Stromal cell of bone marrow (primary cell): Measurements from ENCODE around the gene JAG1.

Experiments
- DNase-seq: peaks from one replicate; pipeline ENCODE4 v3.0.0-alpha.2; 2012; ENCODE audit warnings: low read depth

The JAG1 gene

GRCh38 chr20:10667560-10668167, 6.1 kb downstream of the JAG1 start:
- DNase-seq: no peak

DNA sequence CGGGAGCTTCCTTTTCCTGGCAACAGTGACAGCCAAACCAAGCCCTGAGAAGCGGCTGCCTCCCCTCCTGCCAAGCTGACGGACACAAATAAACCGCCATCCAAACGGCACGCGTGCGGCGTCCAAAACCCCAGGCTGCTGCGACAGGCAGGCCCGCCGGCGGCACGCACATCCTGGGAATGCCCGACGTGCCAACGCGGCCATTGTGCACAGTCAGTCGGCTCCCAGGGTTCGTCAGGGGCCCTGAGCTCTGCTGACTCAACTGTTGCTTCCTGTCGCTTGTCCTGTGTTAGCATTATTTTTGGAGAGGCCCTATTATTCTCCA, 6.8 kb downstream of the JAG1 start:
- DNase-seq: no peak

DNA sequence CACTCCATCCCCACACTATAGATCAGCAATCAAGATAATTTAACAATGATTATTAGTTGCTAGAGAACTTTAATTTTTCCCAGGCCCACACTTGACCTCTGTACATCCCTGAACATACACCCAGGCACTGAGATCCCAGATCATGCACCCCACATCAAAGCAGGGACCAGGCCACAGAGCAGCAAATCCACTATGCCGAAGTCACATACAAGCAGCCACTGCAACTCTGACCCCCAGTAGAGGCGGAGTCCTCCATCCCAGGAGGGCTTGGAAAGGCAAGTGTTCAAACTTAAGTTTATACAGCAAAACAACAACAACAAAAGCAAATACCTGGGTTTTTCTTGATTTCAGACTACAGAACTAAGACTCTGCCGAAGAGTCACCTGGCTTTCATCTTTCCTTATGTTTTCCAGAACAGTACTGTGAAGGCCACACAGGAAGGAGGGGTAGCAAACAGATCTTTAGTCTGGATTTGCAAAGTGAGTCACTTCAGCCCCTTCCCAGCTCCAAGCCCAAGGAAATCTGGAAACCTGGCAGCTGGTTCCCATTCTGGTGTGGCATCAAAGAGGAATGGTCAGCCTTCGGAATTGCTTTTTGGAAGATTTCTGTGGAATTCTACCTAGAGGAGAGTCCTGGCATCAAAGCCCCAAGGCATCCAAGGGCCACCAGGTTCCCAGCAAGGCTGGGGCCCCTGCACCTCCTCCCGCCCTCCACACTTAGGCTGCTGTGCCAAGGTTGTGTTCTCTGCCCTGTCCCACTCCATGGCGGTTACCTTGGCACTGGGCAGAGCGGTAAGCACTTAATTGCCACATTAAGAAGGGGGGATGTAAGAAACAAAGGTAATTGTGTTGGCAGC, 7.3 kb downstream of the JAG1 start:
- no peak for DNase-seq

GRCh38 chr20:10665791-10666190, 8.0 kb downstream of the JAG1 start:
- no peak for DNase-seq

DNA sequence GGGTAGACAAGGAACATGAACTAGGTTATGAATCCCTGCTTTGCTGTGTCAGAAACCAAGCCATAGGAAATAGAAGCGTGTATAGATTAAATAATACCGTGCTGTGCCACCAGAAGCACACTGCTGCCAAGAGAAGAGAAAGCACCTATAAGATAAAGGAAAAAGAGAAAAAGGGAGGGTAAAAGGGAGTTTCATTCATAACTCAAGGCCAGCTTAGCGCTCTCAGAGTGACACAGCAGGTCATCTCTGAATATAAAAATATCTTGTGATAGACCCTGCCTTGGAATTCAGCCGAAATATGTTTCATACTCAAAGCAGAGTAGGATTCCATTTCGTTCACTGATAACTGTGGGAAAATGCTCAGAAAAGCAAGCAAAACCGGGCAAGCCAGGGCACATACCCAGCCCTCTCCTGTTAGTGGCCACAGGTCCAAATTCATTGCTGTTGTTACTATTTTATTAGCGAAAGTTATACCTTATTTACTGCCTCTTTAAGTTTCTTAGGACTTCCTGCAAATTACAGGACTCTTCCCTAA, 8.7 kb downstream of the JAG1 start:
- no peak for DNase-seq

- no peak for DNase-seq
Observed at GRCh38 chr20:10663756-10664155, 10.0 kb downstream of the JAG1 start.

DNA sequence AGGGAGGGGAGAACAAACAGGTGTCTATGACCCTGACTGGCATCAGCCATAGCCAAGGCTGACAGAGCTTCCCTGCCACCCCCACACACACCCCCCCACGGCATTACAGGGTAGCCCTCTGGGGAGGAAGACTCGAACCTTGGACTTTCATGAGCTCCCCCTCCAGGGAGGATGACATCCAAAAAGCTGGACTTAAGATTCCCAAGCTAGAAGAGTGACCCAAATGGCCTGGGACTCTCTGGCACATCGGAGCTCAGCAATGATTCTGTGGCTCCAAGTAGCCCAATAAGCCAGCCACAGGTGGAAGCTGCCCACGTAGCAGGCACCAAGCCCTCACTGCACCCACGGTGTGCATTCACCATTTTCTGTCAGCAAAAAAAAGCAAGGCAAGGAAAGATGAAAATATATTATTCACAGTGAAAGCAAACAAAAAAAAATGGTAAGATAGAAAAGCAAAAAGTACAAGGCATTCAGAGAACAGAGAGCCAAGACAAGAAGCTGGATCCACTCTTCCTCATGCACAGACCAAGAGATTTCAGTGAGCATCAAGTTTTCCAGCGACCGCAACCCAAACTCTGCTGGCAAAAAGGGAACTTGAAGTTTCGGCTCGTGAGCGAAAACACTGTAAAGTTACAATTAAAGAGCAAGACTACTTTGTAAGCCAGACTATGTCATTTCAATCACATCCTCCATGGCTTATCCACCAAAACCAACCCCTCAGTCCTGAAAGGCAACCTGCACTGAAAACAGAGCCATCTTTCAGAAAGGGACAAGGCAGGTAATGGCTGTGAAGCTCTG, 10.9 kb downstream of the JAG1 start:
- no peak for DNase-seq

DNA sequence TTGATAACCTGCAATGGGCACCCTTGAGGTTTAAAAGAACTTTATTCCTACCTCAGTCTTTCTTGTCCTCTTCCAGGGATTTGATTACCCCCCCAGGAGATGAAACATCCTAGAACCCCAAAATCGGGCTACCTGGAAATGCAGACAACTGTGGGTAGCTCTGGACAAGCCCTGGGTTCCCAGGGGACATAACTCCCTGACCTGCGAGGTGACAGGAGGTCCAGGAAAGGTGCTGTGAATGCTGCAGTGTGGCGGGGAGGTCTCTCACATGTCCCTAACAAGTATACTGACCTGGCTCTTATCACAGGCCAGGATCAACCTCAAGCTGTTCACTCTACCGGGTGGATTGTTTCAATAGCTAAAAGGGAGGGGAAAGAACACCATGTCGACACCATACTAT, 11.6 kb downstream of the JAG1 start:
- DNase-seq: no peak

DNA sequence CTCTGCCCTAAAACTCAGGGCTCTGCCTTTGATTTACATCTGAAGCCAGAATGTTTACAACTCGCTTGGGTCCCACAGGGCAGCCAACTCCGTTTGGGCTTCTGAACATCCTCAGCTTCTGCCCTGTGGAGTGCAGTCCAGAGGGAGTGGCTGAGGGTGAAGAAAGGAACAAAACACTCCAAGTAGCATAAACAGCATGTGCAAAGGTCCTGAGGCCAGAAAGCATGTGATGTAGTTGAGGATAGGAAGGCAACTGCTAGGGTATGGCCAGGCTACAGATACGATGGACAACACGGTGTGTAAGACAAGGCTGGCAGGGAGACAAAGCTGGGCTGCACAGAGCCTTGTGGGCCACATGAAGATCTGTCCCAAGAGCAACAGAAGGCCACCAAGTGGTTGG, 12.5 kb downstream of the JAG1 start:
- DNase-seq: no peak

DNA sequence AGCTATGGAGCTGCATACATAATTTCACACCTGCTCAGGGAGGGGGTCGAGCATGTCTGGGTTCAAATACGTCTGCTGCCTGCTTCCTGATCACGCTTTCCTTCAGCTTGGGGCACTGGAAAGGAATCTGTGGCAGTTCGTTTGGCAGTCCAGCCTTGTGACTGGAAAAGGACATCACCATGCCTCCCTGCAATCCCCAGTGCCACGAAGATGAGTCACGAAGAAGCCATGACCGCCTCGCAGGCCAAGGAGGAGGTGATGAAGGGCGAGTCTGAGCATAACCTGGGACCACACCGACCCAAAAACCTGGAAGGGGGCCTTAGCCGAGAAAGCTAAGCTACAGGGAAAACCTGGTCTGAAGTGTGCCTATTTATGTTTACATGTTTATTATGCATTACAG, 13.1 kb downstream of the JAG1 start:
- DNase-seq: no peak

DNA sequence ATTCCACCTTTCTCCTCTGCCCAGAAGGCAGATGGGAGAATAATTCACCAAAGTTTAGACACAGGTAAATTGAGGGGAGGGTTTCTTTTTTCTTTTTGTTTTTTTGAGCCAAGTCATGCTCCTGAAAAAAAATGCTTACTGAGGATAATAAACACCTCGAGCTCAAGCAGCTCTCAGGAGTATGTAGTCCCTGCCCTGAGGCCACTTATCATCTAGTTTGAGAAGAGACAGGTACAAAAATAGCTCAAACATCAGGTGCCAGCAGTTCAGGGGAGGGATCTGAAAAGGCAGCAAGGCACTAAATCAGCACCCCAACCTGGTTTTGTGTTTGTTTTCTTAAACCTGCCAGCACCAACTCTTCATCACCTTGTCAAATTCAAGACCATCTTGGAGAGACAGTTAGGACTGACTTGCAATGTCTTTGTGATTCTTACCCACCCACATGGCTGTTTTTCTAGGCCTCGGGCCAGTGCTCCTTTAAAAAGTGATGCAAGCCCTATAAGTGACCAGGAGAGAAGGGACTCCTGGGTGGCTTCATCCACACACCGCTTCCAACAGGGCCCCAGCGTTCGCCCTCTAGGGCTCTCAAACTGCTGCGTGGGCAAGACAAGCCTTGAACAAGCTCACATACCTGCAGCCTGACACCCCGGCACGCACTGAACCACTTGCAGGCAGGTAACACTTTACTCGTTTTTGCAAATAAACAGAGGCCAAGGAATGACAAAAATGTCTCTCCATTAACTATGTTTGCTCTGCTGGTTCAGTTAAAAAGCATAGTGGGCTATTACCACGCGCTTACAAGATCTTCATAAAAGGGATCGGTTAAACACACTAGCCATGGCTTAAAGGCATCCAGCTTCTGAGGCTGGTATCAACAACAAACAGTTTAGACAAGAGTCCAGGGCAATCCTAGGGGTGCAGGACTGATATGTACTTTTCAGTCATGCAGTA, 13.9 kb downstream of the JAG1 start:
- no peak for DNase-seq

DNA sequence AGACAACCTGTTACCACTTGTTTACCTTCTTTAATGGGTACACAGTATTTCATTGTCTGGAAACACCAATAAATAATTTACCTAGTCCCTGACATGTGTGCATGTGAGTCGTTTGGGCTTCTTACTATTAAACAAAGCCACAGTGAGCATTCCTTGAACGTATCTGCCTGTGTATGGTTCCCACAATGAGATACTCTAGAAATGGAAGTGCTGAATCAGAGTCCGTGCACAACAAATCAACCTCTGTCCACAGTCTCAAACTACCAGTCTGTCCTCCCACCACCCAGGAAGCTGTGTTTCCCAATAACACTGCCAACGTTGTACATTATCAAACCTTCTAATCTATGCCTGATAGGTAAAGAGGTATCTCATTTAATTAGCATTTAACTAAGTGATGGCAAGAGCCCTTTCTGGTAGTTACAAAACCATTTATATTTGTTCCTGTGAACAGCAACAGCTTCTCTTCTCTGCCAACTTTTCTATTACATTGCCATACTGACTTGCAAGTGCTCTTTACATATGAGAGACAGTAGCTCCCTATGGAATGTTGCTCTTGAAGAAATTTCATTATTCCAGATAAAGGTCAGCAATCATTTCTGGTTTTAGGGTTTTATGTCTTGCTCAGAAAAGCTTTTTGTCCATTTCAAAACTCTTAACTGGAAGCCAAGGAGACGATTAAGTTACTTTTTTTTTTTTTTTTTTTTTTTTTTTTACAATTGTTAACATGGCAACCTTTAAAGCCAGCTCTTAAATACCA, 14.7 kb downstream of the JAG1 start:
- DNase-seq: no peak

- DNase-seq: no peak
Observed at GRCh38 chr20:10658051-10658823, 15.6 kb downstream of the JAG1 start.

- DNase-seq: no peak
Observed at GRCh38 chr20:10657453-10657852, 16.3 kb downstream of the JAG1 start.

DNA sequence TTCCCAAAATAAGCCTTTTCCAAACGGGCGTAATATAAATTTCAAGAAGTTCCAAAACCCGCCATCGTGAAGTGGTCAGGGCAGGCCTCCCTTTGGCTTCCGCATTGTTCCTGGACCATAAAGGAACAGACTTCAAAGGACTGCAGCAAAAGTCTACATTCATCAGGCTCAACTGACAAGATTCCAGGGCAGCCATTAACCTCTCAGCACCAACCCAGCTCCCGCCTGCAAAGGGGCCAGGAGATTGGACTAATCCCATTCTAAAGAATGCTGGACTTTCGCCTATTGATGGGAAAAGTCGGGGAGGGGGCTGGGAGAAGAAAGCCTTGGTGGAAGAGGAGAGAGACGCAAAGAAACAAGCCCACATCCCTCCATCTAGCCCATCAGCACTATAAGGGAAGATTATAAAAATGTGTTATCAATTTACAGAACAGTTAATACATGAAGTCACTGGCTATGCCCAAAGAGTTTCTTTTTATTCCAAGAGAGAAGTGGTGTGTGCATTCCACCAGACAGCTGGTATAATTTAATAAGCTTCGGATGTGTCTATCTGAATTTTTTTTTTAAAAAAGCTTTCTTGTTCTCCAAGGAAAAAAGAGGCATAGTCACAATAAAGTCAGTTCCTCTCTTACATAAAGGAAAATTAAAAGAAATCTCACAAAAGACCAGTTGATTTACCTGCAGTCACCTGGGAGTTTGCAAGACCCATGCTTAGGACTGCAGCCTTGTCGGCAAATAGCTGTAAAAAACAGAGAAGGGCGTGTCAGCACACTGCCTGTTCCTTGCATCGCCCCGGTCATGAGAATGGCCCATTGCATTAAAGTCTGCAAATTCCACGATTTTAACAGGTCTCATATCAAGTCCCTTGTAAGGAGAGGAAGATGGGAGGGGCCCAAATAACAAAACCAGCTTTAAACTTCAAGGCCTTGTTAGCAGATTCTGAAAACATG, 17.8 kb downstream of the JAG1 start:
- no peak for DNase-seq

DNA sequence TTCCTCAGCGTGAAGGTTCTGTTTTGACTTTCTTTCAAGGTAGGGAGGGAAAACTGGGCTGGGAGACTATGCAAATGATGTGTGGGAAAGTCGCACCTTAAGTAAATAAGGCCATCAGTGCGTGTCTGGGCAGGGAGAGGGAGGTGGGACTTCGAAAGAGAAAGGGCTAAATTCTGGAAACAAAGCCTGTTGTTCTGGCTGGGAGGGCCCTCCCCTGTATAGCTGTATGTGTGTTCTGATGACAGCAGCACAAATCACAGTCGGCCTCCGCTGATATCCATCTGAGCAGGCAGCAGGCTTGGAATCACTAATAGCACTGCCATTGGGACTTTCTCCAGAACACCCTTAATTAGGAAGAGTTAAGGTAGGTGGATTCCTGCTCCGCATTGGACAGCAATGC, 19.2 kb downstream of the JAG1 start:
- DNase-seq: no peak

GRCh38 chr20:10654250-10654610, 19.6 kb downstream of the JAG1 start:
- no peak for DNase-seq

DNA sequence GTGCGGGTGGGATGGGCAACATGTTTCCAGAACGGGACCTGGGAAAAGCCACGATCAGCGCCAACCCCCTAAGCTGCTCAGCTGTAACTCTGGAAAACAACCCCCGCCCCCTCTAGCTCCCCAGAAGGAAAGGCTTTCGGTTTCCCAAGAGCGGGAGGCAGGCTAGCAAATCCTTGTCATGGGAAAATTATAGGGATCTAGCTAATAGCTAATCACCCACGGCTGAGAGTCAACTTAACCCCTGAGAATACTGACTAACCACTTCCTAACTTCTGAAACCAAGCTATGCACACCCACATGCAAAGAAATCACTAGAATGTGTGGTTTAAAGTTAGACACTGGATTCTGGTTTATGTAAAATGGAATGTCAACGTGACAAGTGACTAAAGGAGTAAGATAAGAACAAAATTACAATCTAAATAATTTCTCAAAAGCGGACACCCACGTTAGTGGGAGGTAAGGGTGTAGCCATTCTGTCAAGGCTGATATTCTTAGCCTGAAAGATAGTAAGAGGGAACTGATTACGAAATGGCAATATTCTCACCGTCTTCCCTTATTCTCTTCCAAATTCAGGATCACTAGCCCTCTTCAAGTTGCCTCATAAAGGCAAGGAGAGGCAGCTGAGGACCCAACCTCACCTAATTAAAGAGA, 20.1 kb downstream of the JAG1 start:
- peak; percentile 81 for DNase-seq
